ENCODE results near the gene YTHDC2. TPM values are rescaled to one million over a fixed set of nuclear protein-coding genes. Genes with fewer than 3 reads are reported as not detected.
A peak's percentile ranks its signal among the peaks of the same experiment; 100 is the strongest.

Gene YTHDC2
- total and polyA plus RNA-seq, 2 of the 13 experiments (the other 11 are each of a cell fraction or from before 2014, with no cell fraction given), result 6.7 to 17.8 TPM

DNA sequence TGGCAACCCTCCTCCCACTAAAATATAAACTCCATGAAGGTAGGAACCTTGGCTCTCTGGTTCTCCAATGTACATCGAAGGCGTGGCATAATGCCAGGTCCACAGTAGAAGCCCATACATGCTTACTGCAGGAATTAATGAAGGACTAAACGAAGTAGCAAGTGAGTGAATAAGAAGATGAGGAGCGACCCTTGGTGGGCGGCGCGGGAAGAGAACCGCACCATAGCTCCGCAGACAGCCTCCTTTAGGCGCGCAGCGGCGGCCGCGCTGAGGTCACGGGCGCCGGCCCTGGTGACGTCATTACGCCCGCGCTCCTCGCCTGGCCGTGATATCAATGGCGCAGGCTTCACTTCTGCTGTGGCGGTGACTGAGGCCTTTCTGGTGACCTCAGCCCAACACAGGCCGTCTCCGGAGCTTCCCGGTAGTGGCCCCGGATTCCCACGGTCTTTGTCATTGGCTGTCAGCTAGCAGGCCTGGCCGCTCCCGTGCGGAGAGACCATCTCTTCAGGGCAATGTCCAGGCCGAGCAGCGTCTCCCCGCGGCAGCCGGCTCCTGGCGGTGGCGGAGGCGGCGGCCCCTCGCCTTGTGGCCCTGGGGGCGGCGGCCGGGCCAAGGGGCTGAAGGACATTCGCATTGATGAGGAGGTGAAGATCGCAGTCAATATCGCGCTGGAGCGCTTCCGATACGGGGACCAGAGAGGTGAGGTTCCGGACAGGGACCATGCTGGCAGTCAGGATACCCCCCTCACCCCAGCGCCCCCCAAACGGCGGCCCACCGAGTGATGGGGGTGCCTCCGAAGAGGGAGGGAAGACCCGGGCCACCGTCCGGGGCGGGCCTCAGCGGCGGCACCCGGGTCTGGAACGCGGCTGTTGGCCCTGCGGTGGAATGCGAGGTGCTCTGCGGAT lies at the start of gene YTHDC2 (continued):
- TF ChIP-seq ZFP62 (CRISPR knock-in tag; IDR thresholded peaks at IDR 0.05) (no peak), SNAPC2 (CRISPR knock-in tag; IDR thresholded peaks at IDR 0.05) (no peak), FOXO1 (CRISPR knock-in tag; IDR thresholded peaks at IDR 0.05) (peak; percentile 45), HIVEP1 (CRISPR knock-in tag; IDR thresholded peaks at IDR 0.05) (peak; percentile 25; the same call in 1 of the 2 replicates), ELF4 (CRISPR knock-in tag; IDR thresholded peaks at IDR 0.05; ENCODE audit: borderline replicate concordance) (no peak), SMARCC2 (IDR thresholded peaks at IDR 0.05) (no peak), XBP1 (CRISPR knock-in tag; IDR thresholded peaks at IDR 0.05) (no peak), CHD4 (IDR thresholded peaks at IDR 0.05; ENCODE audit: borderline replicate concordance, low read length) (no peak), ZNF446 (CRISPR knock-in tag; IDR thresholded peaks at IDR 0.05) (peak; percentile 93; the same call in 1 of the 2 replicates), BORCS8-MEF2B (CRISPR knock-in tag; IDR thresholded peaks at IDR 0.05) (peak; percentile 70), ZFP90 (CRISPR knock-in tag; IDR thresholded peaks at IDR 0.05; ENCODE audit: borderline replicate concordance) (peak; percentile 64; the same call in 1 of the 2 replicates), ZNF274 (CRISPR knock-in tag; IDR thresholded peaks at IDR 0.05) (peak; percentile 68; the same call in 1 of the 2 replicates), SP4 (CRISPR knock-in tag; IDR thresholded peaks at IDR 0.05) (peak; percentile 55; the same call in 1 of the 2 replicates), IRF9 (CRISPR knock-in tag; IDR thresholded peaks at IDR 0.05; ENCODE audit: borderline replicate concordance) (peak; percentile 76; the same call in 1 of the 2 replicates), KAT8 (CRISPR knock-in tag; IDR thresholded peaks at IDR 0.05) (peak; percentile 86), HMG20A (CRISPR knock-in tag; IDR thresholded peaks at IDR 0.05; ENCODE audit: borderline replicate concordance) (peak; percentile 48; the same call in 1 of the 2 replicates), ZNF703 (CRISPR knock-in tag; IDR thresholded peaks at IDR 0.05; ENCODE audit: borderline replicate concordance) (0 out of 2 replicates have a peak, but pooled peaks have one; percentile 61), ZBTB10 (CRISPR knock-in tag; IDR thresholded peaks at IDR 0.05; ENCODE audit: borderline replicate concordance) (peak; percentile 68; the same call in 1 of the 2 replicates)
- TF ChIP-seq, protein P1, sequence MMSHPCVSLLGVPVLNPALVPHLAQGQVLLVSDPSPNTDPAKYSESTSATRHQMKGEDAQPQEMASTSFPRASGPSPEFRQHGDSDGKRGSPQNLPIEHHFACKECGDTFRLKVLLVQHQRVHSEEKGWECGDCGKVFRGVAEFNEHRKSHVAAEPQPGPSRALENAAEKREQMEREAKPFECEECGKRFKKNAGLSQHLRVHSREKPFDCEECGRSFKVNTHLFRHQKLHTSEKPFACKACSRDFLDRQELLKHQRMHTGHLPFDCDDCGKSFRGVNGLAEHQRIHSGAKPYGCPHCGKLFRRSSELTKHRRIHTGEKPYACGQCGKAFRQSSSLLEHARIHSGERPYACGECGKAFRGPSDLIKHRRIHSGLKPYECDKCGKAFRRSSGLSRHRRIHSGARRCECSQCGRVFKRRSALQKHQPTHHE (CRISPR knock-in tag; IDR thresholded peaks at IDR 0.05; ENCODE audit: borderline replicate concordance), result peak; percentile 69; the same call in 1 of the 2 replicates
- TF ChIP-seq, protein P2, sequence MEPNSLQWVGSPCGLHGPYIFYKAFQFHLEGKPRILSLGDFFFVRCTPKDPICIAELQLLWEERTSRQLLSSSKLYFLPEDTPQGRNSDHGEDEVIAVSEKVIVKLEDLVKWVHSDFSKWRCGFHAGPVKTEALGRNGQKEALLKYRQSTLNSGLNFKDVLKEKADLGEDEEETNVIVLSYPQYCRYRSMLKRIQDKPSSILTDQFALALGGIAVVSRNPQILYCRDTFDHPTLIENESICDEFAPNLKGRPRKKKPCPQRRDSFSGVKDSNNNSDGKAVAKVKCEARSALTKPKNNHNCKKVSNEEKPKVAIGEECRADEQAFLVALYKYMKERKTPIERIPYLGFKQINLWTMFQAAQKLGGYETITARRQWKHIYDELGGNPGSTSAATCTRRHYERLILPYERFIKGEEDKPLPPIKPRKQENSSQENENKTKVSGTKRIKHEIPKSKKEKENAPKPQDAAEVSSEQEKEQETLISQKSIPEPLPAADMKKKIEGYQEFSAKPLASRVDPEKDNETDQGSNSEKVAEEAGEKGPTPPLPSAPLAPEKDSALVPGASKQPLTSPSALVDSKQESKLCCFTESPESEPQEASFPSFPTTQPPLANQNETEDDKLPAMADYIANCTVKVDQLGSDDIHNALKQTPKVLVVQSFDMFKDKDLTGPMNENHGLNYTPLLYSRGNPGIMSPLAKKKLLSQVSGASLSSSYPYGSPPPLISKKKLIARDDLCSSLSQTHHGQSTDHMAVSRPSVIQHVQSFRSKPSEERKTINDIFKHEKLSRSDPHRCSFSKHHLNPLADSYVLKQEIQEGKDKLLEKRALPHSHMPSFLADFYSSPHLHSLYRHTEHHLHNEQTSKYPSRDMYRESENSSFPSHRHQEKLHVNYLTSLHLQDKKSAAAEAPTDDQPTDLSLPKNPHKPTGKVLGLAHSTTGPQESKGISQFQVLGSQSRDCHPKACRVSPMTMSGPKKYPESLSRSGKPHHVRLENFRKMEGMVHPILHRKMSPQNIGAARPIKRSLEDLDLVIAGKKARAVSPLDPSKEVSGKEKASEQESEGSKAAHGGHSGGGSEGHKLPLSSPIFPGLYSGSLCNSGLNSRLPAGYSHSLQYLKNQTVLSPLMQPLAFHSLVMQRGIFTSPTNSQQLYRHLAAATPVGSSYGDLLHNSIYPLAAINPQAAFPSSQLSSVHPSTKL (CRISPR knock-in tag; IDR thresholded peaks at IDR 0.05), result peak; percentile 52

All from HepG2 (cell line).